ENCODE data around the gene ELP4.
"Not testable (repeated sequence)": the region's sequence is repeated elsewhere in the genome, so short reads cannot be mapped to it uniquely, and the experiment has no call there.

The ELP4 gene

DNA sequence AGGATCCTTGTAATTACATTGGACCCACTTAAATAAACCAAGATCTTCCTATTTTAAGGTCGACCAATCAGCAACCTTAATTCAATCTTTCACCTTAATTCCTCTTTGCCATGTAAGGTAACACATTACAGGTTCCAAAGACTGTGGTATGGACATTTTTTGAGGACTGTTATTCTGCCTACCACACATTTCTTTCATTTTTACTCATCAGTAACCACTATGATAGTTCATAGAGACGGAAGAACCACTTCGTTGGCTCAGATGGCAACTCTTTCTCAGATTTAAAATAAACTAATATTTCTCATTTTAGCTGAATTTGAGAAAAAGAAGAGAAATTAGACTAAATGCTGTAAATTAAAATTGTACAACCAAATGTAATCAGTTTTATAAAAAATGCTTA lies 205.3 kb downstream of the ELP4 start:
- DNase-seq: no peak

DNA sequence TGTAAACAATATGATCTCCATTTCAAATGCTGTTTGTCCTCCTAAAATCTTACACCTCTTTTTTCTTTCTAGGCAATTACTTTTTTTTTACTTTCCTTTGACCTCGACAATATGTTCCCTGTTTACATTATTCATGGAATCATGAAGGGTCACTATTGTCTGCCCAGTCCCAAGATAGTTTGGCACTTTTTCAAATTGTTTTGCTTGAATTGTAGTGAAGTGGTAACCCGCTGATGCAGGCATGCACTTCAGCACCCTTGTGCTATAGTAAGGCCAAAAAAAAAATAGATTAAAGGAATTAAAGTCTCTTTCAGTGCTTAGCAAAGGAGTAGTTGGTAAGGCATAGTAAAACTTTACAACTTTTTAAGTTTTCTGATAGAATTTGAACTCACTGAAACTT lies 210.7 kb downstream of the ELP4 start:
- no peak for DNase-seq

DNA sequence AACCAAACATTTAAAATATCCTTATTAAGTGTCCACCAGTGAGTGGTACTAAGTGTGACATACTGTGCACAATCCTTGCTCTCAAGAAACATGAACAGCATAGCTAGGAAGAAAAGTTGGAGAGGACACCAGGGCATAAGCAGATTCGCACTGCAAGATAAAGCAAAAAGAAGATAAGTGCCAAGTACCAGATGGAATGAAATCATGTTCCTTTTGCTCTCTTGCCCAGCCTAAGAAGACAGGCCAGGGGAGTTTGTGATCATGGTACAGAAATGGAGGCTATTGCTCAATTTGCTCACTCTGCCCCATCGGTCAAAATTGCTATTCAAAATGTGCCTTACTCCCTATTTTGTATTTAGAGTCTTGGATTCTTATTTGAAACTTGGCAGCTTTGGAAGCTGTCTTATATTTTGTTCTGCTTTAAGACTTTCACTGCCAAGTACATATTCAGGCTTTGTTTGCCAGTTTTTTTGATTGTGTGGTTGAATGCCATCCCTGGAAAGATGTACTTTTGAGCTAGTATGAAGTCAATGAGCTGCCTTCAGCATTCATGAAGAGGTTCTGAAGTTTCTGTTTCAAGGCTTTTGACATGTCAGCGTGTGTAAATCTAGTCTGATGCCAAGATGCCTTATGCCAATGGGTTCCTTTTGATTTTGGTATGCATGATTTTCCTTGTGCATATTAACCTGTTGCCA lies 211.3 kb downstream of the ELP4 start:
- DNase-seq: no peak

DNA sequence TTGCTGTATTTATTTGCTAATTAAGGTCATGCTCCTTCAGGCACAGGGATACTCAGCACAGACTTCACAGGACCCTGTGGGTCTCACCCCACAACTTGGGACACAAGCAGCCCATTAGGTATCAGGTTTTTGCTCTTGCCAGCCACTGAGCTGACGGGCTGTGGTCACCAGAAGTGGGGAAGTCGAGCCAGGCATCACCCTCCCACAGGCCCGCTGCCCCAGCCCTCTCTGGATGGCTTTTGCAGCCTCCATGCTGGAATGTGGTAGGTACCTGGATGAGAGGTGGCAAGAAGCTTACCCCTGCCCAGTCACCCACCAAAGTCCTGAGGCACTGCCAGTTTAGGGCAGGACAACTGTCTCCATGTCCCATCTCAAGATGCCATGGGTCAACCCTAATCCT lies 213.2 kb downstream of the ELP4 start:
- no peak for DNase-seq

DNA sequence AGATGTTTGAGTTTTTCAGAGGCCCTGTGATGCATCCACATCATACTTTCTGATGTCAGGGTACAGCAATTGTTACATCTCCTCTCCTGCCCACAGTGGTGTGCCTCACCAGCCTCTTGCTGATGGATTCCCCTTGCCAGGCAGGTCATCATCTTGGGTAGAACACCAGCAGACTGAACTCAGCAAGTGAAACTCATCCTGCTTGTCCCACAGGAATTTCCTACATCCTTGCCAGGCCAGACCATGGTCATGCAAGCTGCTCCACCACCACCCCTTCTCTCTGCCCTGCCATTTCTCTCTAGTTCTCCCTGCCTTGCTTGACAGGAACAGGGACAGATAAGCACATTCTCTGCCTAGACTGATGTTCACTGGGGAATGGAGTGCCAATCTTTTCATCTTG lies 215.6 kb downstream of the ELP4 start:
- DNase-seq: no peak

DNA sequence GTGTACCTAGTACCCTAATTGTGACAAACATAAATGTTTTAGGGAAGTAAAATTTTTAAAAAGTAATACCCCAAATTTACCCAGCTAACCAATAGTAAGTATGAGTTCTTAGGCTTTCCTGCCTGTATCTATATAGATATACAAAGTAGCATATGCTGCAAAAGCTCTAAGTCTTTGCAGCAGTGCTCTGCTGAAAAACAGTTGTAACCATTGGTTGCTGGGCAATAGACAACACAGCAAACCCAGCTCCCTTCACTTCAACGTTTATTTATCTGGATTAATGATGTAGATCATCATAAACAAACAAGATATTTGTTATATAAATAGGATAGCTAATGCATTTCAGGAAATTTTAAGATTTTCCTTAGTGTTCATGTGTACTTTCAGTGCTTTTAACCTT lies 218.9 kb downstream of the ELP4 start:
- no peak for DNase-seq

DNA sequence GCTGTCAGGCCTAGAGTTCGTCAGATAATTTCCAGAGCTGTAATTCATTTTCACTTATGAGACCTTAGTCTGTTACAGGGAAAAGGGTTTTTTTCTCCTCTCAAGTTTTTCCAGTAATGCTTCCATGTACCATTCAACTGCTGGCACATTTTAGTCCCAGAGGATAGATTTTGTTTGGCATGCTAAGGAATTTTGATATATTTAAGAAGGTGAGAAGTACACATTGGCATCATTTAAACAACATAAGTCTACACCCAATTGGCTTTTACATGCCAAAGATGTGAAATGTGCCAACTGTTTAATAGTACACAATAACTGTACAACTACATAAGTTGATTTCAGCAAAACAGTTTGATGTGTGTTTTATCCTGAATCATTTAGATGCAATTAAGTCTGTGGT lies 230.6 kb downstream of the ELP4 start:
- DNase-seq: no peak

DNA sequence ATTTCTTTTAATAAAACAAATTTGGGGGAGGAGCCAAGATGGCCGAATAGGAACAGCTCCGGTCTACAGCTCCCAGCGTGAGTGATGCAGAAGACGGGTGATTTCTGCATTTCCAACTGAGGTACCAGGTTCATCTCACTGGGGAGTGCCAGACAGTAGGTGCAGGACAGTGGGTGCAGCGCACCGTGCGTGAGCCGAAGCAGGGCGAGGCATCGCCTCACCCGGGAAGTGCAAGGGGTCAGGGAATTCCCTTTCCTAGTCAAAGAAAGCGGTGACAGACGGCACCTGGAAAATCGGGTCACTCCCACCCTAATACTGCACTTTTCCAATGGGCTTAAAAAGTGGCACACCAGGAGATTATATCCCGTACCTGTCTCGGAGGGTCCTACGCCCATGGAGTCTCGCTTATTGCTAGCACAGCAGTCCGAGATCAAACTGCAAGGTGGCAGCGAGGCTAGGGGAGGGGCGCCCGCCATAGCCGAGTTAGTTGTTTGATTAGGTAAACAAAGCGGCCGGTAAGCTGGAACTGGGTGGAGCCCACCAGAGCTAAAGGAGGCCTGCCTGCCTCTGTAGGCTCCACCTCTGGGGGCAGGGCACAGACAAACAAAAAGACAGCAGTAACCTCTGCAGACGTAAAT lies 231.3 kb downstream of the ELP4 start:
- DNase-seq: not testable (repeated sequence)

DNA sequence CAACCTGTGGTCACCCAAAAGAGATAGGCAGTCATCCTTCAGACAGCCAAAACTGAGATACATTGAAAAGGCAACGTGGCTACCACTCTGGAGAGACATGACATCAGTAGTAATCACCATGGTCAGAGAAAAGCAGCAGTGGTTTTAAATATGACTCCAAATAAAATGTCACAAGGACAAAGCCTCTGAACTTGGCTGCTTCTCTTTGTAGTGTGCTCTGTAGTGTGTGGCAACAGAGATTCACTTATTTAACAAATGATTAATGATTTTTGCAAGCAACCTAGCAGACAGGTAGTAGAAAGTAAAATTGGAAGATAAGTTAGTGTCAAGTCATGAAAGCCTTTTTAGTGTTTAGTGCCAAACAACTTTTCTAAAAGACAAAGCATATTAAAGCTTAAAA lies 238.0 kb downstream of the ELP4 start:
- DNase-seq: no peak

DNA sequence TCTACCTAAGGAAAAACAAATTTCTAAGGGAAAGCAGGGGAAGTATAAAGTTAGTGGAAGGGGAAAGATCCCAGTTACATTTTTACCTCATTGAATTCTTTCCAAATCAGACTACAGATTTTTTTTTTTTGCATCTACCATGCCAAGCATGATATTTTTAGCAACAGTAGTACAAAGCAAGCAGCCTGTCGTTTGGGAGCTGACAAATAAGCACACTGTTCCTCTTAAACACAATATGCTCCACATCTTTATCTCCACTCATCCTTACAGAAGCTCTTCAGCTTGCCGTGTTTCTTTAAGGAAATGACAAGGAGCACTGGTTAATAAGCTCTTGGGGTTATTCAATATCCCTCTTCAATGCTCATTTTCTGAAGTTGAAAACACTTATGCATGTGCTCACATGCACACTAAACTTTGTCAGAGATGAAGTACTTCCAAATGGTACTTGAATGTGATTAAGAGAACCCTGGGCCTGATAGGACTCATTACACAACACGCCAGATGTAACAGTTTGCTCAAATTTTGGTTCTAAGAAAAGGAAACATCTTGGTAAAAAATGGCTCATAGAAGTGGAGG lies 247.8 kb downstream of the ELP4 start:
- no peak for DNase-seq

DNA sequence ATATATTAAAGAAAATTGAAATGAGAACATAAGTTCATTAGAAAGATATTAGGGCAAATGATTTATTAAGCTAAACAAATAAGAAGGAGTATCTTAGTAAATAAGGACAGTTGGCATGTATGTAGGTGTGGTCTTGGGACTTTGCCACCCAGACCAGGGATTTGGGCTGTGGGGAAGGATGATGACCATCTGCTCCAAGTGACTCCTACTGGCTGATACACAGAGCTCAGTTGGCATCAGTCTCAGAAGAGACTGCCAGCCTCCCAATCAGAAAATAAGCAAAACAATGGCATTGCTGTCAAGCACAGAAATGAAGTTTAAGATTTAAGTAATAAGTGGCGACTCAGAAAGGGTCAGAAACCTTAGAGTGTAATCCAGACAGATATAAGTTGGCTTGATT lies 252.1 kb downstream of the ELP4 start:
- no peak for DNase-seq

DNA sequence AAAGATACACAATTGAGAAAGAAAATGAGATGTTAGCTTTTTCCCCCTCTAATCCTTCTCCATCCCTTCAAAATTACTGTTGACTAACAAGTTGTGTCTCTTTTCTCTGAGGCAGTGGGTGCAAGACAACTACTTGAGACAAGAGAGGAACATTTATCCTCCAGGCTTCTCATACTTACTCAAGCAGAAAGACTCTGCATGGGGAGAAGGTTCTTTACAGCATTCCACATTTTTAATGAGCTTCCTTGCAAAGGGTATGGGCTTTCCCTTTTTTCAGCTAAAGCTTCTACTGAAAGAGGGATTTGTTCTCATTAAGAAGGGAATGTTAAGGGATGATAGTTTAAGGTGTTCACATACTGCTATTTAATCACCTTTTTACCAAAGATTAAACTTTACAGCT lies 253.7 kb downstream of the ELP4 start:
- no peak for DNase-seq

DNA sequence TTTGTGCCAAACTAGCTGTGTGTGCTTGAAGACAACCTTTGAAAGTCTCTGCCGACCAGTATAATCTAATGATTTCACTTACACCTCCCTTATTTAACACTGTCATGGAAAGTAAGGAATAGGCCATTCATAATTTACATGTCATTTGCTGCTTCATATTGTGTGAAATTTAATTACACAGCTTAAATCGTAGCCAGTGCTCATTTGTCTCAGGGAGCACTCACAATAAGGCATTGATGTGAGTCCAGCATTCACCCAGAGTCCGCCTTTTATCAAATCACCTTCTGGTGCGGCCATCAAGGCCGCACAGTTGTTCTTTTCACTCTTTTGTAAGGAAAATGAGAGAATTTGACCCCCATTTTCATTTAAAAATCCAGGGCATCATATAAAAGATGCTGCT lies 254.7 kb downstream of the ELP4 start:
- DNase-seq: no peak

DNA sequence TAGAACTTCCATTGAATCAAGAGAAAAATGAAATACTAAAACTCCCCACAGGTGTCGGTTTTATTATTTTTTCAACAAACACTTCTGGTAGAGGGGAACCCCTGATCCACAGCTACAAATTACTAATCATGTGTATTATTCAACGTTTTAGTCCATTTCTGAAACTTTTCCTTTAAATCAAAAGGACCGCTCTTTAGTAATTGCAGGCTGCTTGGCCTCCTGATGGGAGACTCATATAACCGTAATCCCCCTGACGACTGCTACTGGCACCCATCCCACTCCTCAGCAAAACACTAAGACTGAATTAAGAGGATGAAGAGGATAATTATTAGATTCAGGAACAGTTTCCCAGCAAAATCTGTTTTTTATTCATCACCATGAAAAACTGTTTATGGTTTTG lies 255.2 kb downstream of the ELP4 start:
- no peak for DNase-seq

DNA sequence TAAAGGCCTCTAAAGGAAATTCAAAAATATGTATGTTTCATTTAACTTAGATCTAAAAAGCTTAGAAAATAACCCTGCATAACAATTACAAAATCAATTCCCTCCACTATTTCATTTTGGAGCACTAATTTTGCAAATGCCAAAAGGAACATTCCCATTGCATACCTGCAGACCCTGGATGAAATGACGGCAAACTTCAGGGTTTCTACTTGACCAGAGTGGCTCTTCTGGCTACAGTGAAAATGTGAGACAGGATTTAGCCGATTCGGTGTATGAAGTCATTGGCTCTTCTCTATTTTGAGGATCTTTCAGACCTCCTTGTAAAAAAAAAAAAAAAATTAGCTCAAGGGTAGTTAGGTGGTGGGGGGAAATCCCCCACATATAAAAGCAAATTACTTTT lies 257.5 kb downstream of the ELP4 start:
- DNase-seq: no peak

DNA sequence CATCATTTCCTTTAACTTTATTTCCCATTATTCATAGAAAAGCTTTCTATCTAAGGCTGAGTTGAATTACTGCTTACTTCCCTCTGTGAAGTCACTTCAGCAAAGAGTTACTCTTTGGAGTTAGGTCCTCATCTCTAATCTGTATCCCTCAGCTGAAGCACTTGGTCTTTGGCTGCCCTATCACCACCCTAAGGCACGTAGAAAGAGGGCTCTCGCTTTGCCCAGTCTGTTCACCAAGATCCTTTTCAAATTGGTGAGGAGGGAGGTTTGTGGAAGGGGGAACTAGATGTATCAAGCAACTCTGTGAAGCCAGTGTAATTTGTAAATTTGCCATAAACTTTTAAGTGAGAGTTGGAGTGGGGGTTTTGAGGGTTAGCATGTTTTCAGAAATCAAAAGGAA lies 258.1 kb downstream of the ELP4 start:
- no peak for DNase-seq

DNA sequence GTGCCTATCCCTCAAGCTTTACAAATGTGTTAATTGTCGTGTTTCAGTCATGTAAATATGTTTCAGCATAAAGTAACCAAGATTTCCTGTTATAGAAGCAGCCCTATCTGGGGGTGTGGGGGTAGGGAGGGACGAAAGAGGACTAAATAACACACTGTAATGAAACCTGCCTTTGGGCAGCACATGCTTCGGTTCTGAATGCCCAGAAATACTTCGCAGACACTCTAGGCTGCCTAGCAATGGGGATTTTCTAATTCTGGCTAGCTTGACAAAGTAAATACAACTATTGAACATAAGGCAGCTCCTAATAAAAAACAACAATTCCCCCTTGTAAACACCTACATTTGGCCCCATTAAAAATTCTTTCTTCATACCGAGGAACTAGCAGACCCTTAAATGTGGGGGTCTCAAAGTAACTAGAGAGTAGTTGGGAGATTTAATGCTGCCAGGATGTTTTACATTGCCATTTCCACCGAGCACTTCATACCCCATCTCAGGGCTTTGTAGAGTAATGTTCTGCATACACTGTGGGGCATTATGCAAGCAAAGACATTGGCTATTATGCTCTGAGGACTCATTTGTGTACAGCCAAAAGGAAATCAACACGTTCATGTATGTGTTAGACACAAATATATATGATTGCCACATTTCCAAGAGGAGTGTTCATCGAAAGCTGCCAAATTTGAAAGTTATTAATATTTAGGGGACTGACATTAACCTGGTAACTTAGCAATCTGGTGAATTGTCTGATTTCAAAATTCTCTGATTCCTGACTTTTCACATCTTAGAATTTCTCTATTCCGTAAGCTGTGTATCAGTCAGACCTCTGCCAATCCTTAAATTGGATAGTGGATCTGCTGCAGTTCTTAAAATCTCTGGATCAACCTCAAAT lies 259.4 kb downstream of the ELP4 start:
- no peak for DNase-seq

DNA sequence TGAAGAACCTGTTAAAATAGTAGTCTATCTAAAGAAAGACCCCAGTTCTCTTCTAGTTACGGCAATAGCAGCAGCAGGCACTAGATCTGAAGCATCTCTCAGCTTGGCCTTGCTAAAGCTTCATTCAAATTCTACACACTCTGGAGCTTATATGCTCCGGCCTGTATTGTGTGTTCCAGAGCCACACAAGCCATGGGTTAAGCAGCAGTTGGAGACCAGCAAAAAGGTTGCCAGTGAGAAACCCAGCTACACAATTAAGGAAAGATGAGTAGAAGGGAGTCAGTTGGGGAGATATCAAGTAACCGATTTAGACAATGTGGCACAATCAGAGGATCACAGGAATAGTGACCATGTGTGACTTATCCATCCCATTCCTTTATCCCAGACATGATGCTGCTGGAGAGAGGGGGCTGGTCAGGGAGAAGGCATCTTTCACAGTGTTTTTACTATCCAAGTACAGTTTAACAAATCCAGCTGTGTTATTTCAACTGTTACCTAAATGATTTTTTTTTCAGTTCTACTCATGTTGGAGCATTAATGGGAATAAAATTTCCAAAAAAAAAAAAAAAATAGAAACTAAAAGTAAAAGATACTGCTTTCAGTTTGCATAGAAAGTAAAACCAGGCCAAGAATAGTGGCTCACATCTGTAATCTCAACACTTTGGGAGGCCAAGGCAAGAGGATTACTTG lies 260.6 kb downstream of the ELP4 start:
- DNase-seq: no peak

DNA sequence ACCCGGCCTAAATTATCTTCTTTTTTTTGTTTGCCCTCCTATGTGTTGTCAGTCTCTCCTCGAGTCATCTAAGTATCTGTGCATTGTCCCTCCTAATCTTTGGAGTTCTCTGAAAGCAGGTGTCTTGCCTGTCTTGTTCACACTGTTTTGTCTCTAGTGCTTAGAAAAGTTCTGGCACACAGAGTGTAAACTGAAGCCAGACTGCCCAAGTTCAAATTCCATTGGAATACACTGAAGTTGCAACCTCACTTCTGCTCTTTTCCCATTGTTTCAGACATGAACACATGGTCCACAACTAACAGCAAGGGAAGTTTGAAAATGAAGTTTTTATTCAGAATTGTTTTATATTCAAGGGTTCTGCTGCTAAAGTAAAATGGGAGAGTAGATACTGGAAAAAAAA lies 262.8 kb downstream of the ELP4 start:
- DNase-seq: no peak

DNA sequence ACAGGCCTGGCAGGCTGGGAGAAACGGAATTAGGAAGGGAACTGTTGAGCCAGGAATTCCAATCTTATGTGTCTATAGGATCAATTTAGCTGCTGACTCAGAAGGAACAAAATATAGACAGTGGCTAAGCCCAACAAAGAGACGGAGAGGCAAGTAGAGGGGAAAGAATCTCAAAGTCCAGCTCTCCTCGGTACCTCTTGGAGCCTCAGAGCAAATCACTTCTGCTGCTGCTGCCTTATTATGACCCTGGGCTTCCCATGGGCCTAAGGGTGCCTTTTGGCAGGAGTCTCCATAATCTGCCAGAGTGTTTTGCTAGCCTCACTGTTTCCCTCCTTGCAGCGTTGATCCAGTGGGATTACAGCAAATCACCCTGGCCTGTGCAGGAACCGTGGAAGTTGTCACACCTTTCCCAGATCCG lies 269.8 kb downstream of the ELP4 start:
- no peak for DNase-seq

DNA sequence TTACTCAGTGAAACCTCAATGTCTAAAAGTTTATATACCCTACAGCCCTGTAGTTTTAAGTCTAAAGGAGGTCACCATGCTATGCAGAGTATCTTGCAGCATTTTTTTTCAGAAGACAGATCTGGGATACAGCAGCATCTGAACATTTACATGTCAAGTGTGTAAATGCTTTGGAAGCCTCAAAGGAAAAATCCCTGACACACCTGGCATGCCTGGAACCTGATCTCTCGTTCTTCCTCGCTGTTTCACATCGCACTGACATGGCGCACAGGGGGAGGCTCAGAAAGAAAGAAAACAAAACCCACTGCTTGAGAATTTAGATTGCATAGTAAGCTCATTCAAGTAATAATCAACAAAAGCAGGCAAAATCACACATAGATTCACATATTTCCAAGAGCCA lies 270.5 kb downstream of the ELP4 start:
- DNase-seq: no peak

DNA sequence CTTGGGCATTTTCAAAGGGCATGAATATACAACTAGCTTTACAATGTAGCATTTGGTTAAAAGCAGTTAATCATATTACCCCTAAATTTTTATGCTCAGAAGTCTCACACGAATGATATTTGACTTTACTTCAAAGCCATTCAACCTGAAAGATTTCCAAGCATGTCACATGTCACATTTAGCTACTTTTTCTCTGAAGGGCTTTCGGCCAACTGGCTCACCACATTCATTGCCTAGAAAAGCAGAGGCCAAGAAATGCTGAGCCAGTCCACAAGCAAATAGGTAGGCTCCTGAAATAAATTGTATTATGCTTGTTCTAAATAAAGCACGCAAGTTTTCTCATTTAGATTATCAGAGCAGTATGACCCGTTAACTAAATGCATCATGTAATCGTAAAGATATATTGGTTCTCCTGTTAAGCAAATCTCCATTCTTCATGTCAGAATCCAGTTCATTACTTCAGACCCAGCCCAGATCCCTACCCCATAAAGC lies 271.0 kb downstream of the ELP4 start:
- no peak for DNase-seq

DNA sequence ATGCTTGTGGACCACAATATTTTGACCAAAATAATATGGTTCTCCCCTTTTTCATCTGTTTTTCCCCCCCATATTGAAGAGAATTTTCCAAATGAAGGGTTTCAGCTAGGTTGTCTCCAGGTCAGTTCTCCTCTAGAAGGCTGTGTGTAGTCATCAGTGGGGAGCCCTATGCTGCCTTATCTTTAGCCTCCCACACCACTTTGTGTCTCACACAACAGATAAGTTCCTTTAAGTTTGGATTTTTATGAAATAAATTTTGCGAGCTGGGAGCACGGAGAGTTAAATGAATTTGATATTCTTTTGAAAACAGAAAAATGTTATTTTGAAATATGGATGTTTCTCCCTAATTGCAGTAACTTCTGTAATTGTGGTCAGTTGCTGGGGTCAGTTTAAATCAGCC lies 272.7 kb downstream of the ELP4 start:
- no peak for DNase-seq

All from DMS153 (cell line).